Transverse colon (tissue), 4 donors: ENCODE results near the gene IGSF3. TPM values are rescaled to one million over a fixed set of nuclear protein-coding genes. Genes with fewer than 3 reads are reported as not detected.
A peak's percentile ranks its signal among the peaks of the same experiment; 100 is the strongest.

ENCODE experiments used
- DNase-seq: peaks from one replicate; pipeline ENCODE4 v3.0.0-alpha.2; 2019
- H3K27ac ChIP-seq, 4 donors: fragments of 200-600 bp; sonication (generic); 2 replicates each; pipeline ENCODE4 v1.5.1; 2016 to 2018; ENCODE audit warnings: inconsistent platforms in 4 of 4
- H3K27me3 ChIP-seq: fragments of 200-600 bp; sonication (generic); 2 replicates; pipeline ENCODE4 v1.5.1; 2017; ENCODE audit warnings: inconsistent platforms
- H3K36me3 ChIP-seq, 4 donors: fragments of 200-600 bp; sonication (generic); 2 replicates each; pipeline ENCODE4 v1.5.1; 2017 to 2019; ENCODE audit warnings: inconsistent platforms in 4 of 4
- H3K4me1 ChIP-seq, 4 donors: fragments of 200-600 bp; sonication (generic); 2 replicates each; pipeline ENCODE4 v1.5.1; 2017 to 2020; ENCODE audit warnings: inconsistent platforms in 4 of 4
- H3K4me3 ChIP-seq, 4 donors: fragments of 200-600 bp; sonication (generic); 1 replicate in 1 of 4; 2 replicates in 3 of 4; pipeline versions ENCODE4 v1.5.1 to v1.6.1; 2017 to 2019; ENCODE audit warnings: inconsistent platforms in 4 of 4
- H3K9me3 ChIP-seq, 2 donors: fragments of 200-600 bp; sonication (generic); 2 replicates each; pipeline ENCODE4 v1.5.1; 2017 to 2019; ENCODE audit warnings: inconsistent platforms in 2 of 2
- EP300 ChIP-seq: sonication (generic); formaldehyde crosslinking; IDR thresholded peaks from one replicate; pipeline ENCODE4 v1.6.1; 2017; ENCODE audit warnings: antibody characterized with exemption, low read depth
- POLR2A ChIP-seq: fragments of 450-650 bp; IDR thresholded peaks from one replicate; pipeline ENCODE4 v1.6.1; 2016; ENCODE audit warnings: antibody characterized with exemption, mild to moderate bottlenecking, moderate library complexity
- POLR2AphosphoS5 ChIP-seq, 3 donors: sonication (generic); formaldehyde crosslinking; IDR thresholded peaks; one replicate each; pipeline ENCODE4 v1.6.1; 2016; ENCODE audit warnings: antibody characterized with exemption in 3 of 3
- WGBS, 2 donors: methylation state at CpG; one replicate each; pipeline ENCODE4 v1.1.5; 2018; ENCODE audit warnings: low coverage in 1 of 2; 5-methylcytosine and 5-hydroxymethylcytosine counted together
- in situ Hi-C, 4 donors: fragments of 200-750 bp; cut with MboI; loops; one replicate each; pipeline versions ENCODE4 v1.15.0 to v1.15.1; 2017; ENCODE audit warnings: low sequenced_read_pairs in 3 of 4, low pct_ligation_motif_present in 1 of 4, low pct_unique_long_range_greater_than_20kb in 1 of 4
- intact Hi-C: fragments of 100-400 bp; cut with DNase I; formaldehyde crosslinking; loops from one replicate; pipeline ENCODE4 v1.15.1; 2023; ENCODE audit warnings: low total_unique reads
- total RNA-seq, 4 donors: library from RNA; depleted of rRNA; stranded (reverse); fragments of >200 nt; gene quantifications; one replicate each; pipeline ENCODE4 v1.1.0, GENCODE V29; 2016
- TF ChIP-seq, protein P1 (sequence below), 5 experiments: fragments of 200-600 bp in 3 of 5; fragments of 450-650 bp in 2 of 5; sonication (generic) in 3 of 5; IDR thresholded peaks; 1 replicate in 2 of 5; 2 replicates in 3 of 5; pipeline ENCODE4 v1.5.1; 2016 to 2017; ENCODE audit warnings: antibody characterized with exemption in 5 of 5, inconsistent platforms in 3 of 5, mild to moderate bottlenecking in 2 of 5, moderate library complexity in 1 of 5

Gene IGSF3
- total RNA-seq, 4 donors from 2014 or later = 36.7 to 75.8 (median 56.9) TPM

DNA sequence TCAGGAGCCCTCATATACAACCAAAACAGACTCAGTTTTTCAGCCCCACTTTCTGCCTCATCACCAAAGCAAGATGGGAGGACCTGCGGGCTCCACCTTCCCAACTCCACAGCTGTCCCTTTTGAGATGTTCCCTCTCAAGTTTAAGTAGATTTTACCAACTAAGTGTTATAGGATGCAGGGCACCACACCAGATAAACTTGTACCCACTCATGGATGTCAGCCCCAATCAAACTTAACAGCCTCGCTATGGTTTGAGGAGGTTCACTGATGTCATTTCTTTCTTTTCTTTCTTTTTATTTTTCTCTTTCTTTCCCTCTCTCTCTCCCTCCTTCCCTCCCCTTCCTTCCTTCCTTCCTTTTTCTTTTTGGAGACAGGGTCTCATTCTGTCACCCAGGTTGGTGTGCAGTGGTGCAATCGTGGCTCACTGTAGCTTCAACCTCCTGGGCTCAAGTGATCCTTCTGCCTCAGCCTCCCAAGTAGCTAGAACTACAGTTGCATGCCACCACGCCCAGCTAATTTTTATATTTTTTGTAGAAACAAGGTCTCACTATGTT is 110.1 kb downstream of the IGSF3 start:
- WGBS, 2 donors = 78 to 98% methylated on average over 4 of the region's 4 CpGs
- Histone ChIP-seq H3K9me3 (no peaks in the 10 kb centered on the region), H3K4me1 (peaks cover 0 to 46% (median 20%) of the 10 kb centered on the region in 4 donors), H3K27ac (peak overlapping the region in 3 of 4 donors; percentile 70 to 72 (median 72)), H3K4me3 (no peak overlapping the region), H3K36me3 (no peaks in the 10 kb centered on the region), H3K27me3 (no peaks in the 10 kb centered on the region)
- intact Hi-C loops (no loop called here), in situ Hi-C loops (no loop called here)
- TF ChIP-seq POLR2AphosphoS5 (IDR thresholded peaks at IDR 0.05) (no peak), POLR2A (no peak), EP300 (no peak)
- no peak for DNase-seq

DNA sequence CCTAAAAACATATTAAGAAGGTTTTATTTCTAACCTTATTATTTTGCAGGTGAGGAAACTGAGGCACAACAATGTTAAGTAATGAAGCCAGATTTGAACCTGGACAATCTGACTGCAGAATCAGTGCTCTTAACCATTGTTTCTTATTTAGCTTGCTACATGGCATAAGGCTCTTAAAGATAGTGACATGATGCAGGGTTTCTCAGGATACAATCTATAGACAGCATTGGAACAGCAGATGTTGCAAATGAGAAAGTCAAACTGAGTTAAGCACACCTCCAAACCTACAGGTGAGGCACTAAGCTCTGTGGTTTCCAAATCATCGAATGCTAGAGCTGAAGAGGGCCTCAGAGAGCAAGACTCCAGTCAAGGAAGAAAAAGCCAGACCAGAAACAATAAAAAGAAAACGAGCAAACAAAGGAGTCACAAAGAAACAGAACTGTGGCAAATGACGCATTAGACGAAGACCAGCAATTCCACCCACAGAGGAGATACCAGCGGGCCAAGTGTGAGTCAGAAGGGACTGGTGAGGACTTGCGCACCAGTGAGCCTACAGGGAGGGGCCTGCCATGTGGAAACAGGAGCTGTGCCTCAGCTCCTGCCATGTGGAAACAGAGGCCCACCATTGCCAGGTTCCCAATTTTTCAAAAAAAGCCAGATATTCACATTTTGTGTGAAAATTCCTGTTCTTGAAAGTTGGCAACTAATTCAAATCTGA is 111.1 kb downstream of the IGSF3 start:
- WGBS, 2 donors = 31 to 42% methylated on average over 6 of the region's 6 CpGs
- Histone ChIP-seq H3K27me3 (no peaks in the 10 kb centered on the region), H3K27ac (peak overlapping the region; percentile 67 to 72 (median 71)), H3K36me3 (no peaks in the 10 kb centered on the region), H3K9me3 (no peaks in the 10 kb centered on the region), H3K4me3 (no peak overlapping the region), H3K4me1 (peaks cover 0 to 37% (median 20%) of the 10 kb centered on the region in 4 donors)
- intact Hi-C loops (no loop called here), in situ Hi-C loops (no loop called here)
- TF ChIP-seq POLR2AphosphoS5 (IDR thresholded peaks at IDR 0.05) (peak in 1 of 3 donors; percentile 39), POLR2A (no peak)
- peak; percentile 80 for DNase-seq

DNA sequence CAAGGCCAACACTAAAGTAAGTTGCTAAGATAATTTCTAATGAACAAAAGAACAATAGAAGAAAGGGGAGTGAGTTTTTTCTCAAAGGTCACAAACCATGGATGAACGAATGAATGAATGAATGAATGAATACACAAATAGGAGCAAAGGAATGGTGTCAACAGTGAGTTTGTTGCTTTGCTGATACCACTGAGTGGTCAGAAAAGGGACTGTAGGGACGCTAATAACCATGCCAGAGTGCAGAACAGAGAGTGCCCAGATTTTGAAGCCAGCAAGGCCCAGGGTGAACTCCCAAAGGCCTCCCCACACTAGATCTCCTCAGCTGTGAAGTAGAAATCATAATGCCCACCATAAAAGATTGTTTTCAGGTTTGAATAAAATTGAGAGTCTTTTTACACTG is 112.6 kb downstream of the IGSF3 start:
- TF ChIP-seq POLR2A (no peak), EP300 (no peak), POLR2AphosphoS5 (IDR thresholded peaks at IDR 0.05) (no peak)
- TF ChIP-seq, protein P1, sequence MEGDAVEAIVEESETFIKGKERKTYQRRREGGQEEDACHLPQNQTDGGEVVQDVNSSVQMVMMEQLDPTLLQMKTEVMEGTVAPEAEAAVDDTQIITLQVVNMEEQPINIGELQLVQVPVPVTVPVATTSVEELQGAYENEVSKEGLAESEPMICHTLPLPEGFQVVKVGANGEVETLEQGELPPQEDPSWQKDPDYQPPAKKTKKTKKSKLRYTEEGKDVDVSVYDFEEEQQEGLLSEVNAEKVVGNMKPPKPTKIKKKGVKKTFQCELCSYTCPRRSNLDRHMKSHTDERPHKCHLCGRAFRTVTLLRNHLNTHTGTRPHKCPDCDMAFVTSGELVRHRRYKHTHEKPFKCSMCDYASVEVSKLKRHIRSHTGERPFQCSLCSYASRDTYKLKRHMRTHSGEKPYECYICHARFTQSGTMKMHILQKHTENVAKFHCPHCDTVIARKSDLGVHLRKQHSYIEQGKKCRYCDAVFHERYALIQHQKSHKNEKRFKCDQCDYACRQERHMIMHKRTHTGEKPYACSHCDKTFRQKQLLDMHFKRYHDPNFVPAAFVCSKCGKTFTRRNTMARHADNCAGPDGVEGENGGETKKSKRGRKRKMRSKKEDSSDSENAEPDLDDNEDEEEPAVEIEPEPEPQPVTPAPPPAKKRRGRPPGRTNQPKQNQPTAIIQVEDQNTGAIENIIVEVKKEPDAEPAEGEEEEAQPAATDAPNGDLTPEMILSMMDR (IDR thresholded peaks at IDR 0.05) = no peak
- Histone ChIP-seq H3K4me1 (peaks cover 0 to 27% (median 19%) of the 10 kb centered on the region in 4 donors), H3K36me3 (no peaks in the 10 kb centered on the region), H3K27ac (no peak overlapping the region), H3K9me3 (no peaks in the 10 kb centered on the region), H3K4me3 (no peak overlapping the region), H3K27me3 (no peaks in the 10 kb centered on the region)
- 79 to 100% methylated on average over 2 of the region's 2 CpGs for WGBS, 2 donors
- DNase-seq = no peak
- intact Hi-C loops = no loop called here
- in situ Hi-C loops = no loop called here

DNA sequence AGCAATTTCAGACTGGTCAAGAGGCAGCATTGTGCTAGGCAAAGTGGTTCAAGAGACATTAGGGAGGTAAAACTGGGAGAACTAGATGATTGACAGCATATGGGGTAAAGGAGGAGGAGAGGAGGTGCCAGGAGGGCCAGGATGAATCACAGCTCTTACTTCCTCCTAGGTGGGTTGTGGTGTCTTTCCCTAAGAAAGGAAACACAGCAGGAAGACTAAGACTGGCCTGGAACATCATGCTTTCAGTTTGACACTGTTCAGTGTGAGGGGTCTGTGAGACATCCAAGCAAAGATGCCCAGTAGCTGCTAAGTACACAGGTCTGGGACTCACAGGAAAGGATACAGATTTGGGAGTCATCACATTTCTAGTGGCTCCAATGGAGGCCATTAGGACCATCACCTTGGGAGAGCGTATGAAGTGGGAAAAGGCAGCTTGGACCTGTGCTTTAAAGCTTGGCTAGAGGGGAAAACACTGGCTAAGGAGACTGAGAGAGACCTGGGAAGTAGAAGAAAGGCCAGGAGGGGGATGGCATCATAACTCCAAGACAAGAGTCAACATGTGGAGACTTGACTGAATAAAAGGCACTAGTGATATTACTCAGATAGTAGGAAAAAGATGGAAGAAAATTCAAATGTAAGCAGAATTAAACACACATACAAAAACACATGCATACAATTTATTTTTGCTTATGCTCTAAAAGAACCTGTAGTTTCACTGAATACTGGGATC is 114.0 kb downstream of the IGSF3 start:
- intact Hi-C loops (no loop called here), in situ Hi-C loops (no loop called here)
- H3K4me1 ChIP-seq = peaks cover 0 to 27% (median 19%) of the 10 kb centered on the region in 4 donors
- WGBS, 2 donors = 100% methylated on average over 1 of the region's 1 CpG
- no peaks in the 10 kb centered on the region for H3K36me3 ChIP-seq
- no peak overlapping the region for H3K27ac ChIP-seq
- no peak overlapping the region for H3K4me3 ChIP-seq
- no peaks in the 10 kb centered on the region for H3K27me3 ChIP-seq
- DNase-seq = no peak
- H3K9me3 ChIP-seq = no peaks in the 10 kb centered on the region
- no peak for TF ChIP-seq POLR2AphosphoS5 (IDR thresholded peaks at IDR 0.05)
- TF ChIP-seq EP300 = no peak
- no peak for TF ChIP-seq POLR2A
- TF ChIP-seq, protein P1 (IDR thresholded peaks at IDR 0.05) = no peak
